EH (cell line): ENCODE results near the gene IRF2BP2.
A peak's percentile ranks its signal among the peaks of the same experiment; 100 is the strongest.

Experiments used
- DNase-seq: peaks from one replicate; pipeline ENCODE4 v3.0.0-alpha.2; 2015; ENCODE audit warnings: low read depth

IRF2BP2 gene

GRCh38 chr1:234583755-234584419 lies 26.1 kb downstream of the IRF2BP2 start:
- DNase-seq = no peak

DNA sequence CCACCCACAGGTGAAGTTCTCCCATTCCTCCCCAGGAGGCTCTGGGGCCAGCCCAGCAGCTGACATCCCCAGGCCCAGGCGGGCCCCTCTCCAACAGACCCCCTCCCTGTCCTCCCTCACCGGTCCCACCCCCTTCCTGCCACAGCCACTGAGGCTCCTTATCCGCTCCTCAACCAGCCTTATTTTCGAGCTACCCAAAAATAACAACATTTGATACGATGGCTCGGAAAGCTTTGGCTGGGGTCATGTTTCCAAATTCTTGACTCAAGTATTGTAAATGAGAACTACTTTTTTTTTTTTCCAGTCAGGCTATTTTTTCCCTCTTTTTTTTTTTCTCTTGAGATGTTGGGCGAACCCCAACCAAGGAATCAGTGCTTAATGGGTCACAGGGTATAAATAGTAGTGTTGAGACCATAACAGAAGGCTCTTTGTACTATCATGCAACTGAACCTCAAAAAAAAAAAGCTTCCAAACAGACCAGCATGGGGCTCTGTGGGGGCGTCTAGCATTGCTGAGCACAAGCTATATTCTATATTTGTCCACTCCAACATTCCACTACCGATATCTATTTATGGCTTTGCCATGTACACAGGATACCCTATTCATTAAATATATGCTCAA lies 27.2 kb downstream of the IRF2BP2 start:
- no peak for DNase-seq

- DNase-seq = no peak
Observed at GRCh38 chr1:234582186-234582585, 27.8 kb downstream of the IRF2BP2 start.

- no peak for DNase-seq
Observed at GRCh38 chr1:234581063-234581714, 28.8 kb downstream of the IRF2BP2 start.

DNA sequence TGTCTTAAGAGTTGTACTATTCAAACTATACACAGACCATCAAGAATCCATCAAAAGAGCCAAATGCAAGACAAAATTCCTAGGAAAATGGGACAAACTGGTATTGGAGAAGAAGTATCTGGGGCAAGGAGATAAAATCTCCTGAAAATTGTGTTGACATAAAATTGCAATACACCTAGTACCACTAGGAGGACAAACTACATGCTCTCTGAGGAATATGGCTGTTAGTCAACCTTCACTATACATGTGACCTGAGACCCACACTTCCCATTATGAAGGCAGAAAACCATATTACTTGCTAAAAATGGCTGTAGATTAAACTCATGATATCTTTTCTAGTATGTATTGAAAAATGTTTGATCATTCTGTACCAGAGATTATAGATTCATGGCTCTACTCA lies 30.0 kb downstream of the IRF2BP2 start:
- peak; percentile 6 for DNase-seq

DNA sequence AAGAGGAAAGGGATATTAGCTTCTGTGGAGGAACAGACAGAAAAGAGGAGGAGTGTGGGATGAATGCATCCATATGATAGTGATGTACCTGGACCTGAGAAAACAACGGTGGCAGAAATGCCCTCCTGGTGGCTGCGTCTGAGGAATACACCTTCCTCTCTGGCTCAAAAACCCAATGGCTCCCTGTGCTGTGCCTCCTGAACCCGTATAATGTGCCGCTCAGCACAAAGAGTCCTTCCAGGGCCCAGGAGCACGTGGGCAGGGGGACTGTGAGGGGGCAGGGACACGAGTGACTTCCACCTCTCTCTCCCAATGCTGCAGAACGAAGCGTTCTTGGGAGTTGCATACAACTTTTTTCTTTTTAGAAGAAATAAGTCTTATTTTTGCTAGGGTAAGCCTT lies 31.2 kb downstream of the IRF2BP2 start:
- no peak for DNase-seq

DNA sequence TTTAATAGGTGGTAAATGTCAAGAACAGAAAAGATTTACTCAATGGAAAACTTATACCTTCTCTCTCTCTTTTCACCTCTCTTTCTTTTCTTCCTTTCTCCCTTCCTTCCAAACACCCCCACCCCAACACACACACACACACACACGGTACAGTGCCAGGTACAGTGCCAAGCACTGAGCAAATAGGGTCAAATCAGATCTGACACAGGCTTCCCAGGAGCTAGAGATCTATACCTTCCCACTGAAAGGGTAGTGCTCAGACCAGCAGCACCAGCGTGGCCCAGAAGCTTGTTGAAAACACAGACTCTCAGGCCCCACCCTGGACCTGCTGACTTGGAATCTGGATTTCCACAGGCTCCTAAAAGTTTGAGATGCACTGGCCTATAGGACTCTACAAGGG lies 31.9 kb downstream of the IRF2BP2 start:
- DNase-seq = no peak

GRCh38 chr1:234573711-234574299 lies 36.2 kb downstream of the IRF2BP2 start:
- peak; percentile 43 for DNase-seq

DNA sequence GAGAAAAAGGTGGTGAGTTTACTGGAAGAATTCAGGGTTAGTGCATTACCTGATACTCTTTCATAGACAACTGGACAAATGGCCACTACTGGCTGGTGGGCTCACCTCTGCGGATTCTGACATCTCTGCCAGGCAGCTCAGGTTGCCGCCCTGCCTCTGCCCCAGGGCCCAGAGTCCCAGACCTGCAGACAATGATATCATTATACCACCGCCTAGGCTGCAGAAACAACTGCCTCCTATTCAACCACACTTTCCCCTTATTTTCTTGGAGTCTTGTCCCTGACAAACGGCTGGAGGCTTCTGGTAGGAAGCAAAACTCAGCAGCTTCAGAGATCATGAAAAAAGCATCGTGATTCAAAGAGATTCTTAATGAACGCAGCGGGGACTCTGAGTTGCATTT lies 37.0 kb downstream of the IRF2BP2 start:
- no peak for DNase-seq

DNA sequence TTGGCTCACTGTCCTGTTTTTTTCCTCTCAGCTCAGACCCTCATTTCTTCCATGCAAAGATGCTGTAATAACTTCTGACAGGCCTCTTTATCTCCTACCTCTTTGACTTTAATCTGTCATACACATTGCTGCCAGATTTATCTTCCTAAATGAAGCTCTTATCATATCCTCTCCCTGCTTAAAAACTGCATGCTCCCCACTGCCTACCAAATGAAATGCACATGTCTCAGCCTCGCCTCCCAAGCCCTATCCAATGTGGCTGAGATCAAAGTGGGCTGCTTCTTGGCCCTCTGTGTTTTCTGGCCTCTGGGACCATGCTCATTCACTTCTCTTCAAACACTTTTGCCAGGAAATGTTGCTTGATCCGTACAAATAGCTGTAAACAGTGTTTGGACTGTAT lies 38.3 kb downstream of the IRF2BP2 start:
- no peak for DNase-seq

DNA sequence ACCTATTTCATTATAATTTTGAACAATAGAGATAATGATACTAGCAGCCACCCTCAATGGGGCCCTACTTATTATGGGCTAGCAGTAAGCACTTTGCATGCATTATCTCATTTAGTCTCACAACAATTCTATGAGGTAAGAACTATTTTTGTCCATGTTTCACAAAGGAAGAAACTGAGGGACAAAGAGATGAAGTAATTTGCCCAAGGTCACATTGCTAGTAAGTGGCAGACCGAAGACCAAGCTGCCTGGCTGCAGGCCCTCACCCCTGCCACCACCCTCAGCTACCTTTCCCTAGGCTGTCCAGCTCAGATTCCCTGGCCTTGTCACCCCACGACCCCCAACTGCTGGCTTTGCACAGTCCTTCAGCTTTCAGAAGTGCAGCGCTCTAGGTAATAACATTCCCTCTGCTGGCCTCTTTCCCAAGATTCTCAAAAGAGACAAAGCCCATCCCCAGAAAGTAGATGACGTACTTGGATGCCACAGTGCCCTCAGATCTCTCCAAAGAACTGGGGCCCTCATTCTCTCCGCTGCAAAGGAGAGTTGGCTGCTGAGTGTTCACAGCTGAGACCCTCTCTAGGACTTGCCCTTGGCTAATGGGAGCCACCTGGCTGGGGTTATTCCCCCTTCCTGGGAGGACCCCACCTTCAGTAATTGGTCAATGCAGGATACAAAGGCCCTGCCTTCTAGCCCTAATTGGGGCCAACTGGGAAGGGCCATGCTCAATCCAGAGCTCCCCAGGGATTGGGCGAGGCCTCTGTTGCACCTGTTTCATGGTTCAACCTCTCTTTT lies 39.5 kb downstream of the IRF2BP2 start:
- no peak for DNase-seq

DNA sequence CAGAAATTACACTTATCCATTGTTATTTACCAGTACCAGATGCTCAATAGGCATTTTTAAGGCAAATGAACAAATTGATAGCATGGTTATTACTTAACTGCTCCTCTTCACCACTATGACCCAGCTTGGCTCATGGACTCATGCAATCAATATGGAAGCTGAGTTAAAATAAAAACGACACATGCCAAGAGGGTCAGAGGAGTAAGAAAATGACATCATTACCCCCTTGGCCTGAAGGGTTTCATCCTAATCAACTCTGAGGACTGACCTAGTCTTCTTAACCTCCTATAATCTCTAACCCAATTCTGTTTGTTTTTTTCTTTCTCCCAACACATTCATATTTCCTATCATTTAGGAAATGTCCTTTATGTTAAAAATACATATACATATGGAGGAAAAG lies 41.6 kb downstream of the IRF2BP2 start:
- DNase-seq = no peak

DNA sequence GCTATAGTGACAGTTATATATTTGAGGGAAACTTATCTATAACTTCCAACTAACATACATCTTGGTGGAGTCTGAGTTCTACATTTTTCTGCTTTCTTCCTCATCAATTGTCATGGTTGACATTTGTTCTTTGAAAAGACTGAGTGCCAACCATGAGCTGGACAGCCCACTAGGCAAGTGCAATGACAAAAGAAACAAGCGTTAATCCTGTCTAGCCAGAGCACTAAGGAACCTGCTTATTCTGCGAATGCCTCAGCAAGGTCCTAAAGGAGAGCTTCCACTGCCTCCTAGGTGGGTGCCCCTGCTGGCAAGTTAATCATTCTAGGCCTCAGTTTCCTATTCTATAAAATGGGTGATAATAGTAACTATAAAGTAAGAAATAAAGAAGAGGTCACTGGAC lies 44.8 kb downstream of the IRF2BP2 start:
- DNase-seq = no peak

- DNase-seq = peak; percentile 74
Observed at GRCh38 chr1:234564035-234565029, 45.6 kb downstream of the IRF2BP2 start.

DNA sequence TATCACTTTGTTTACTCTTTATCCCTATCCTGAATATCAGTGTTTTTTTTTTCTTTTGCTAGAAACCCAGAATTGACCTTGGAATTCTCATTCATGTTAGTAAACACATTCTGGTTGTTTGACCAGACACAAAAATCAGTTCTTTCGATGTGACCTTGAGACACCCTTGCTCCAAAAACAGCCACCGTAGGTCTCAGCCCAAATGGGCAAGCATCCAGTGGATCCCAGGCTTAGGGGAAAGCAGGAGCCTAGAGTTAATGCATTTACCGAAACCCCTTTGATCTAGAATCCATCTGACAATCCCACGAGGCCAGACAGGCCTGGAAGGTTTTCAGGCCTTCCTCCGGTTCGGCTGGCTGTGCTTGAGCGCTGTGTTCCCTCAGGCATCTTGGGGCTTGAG lies 47.6 kb downstream of the IRF2BP2 start:
- no peak for DNase-seq

- no peak for DNase-seq
Observed at GRCh38 chr1:234561319-234561718, 48.7 kb downstream of the IRF2BP2 start.

DNA sequence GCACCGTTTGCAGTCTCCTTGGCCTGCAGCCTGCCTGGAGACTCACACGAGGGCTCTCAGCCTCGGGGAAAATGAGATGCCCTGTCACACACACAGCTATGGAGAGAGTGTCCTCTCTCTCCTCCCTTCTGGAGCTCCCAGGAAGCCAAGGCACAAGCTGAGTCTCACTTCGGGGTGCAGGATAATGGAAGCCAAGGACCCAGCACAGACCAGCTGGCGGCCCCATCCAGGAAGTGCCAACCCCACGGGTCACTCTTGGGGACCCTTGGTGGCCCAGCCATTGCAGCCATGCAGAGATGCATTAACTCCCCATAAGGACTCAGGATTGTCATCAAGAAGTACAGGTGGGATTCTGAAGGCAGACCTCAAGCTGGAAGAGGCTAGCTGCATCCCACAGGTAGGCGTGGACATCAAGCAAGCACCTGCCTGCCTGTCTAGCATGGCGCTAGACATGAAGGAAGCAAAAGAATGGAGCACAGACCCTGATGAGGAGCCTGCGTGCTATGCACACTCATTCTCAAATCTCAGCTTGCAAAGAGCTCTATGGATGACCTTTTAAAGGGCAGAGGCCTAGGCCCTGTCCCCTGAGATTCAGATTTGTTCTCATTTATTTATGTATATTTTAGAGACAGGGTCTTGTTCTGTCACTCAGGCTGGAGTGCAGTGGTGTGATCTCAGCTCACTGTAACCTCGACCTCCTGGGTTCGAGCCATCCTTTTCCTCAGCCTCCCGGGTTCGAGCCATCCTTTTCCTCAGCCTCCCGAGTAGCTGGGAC lies 49.9 kb downstream of the IRF2BP2 start:
- no peak for DNase-seq

DNA sequence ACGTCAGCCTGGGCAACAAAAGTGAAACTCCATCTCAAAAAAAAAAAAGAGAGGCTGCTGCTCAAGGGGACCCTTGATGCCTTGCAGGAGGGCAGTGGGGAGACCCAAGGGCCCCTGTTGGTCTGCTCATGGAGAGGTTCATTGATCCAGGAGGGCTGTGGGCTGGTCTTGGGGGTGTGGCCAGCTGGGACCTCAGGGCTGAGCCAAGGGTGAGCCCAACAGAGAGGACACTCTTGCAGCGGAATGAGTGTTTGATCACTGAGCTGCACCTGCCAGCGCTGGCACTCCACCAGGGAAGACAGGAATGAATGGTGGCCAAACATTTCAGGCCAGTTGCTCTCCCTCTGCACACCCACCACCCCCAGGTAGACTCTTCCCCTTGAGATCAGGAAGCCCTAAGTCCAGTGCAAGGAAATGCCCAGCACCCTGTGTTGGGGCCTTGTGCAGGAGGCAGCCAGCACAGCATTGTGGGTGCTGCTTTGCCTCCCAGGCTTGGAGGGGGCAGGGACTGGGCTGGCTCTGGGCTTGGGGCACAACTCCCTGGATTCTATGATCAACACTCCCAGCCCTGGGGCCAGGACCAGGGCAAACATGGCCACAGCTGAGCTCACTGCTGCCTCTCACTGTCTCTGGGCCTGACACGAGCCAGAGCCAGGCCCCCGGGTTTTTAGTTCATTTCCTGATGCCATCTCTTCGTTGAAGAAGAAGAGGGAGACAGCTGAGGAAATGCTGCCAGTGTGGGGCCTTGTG lies 50.7 kb downstream of the IRF2BP2 start:
- no peak for DNase-seq

- peak; percentile 6 for DNase-seq
Observed at GRCh38 chr1:234558330-234558836, 51.6 kb downstream of the IRF2BP2 start.
